Hepatocyte (in vitro differentiated cells): ENCODE results near the gene KCNQ5. TPM values are rescaled to one million over a fixed set of nuclear protein-coding genes. Genes with fewer than 3 reads are reported as not detected.
"Not testable (repeated sequence)": the region's sequence is repeated elsewhere in the genome, so short reads cannot be mapped to it uniquely, and the experiment has no call there.

Experiments
- DNase-seq: peaks from one replicate; pipeline ENCODE4 v3.0.0-alpha.2; 2016; ENCODE audit warnings: low spot score
- H2AFZ ChIP-seq: fragments of 200-600 bp; sonication (generic); 2 replicates; pipeline ENCODE4 v1.6.0; 2016; ENCODE audit warnings: antibody characterized with exemption, mild to moderate bottlenecking
- H3K27ac ChIP-seq: fragments of 200-600 bp; sonication (generic); 2 replicates; pipeline ENCODE4 v1.5.1; 2016; ENCODE audit warnings: mild to moderate bottlenecking
- H3K27me3 ChIP-seq: fragments of 200-600 bp; sonication (generic); 2 replicates; pipeline ENCODE4 v1.6.1; 2016
- H3K36me3 ChIP-seq: fragments of 200-600 bp; sonication (generic); replicated peaks from 2 replicates; pipeline ENCODE4 v1.5.1; 2016; ENCODE audit warnings: low read depth; ENCODE audit not compliant: insufficient read depth
- H3K4me1 ChIP-seq: fragments of 200-600 bp; sonication (generic); 2 replicates; pipeline ENCODE4 v1.5.1; 2016; ENCODE audit warnings: mild to moderate bottlenecking, moderate library complexity; ENCODE audit not compliant: insufficient read depth
- H3K4me2 ChIP-seq: fragments of 200-600 bp; sonication (generic); 2 replicates; pipeline ENCODE4 v1.6.0; 2016
- H3K4me3 ChIP-seq: fragments of 200-600 bp; sonication (generic); 2 replicates; pipeline ENCODE4 v1.5.1; 2016; ENCODE audit warnings: mild to moderate bottlenecking
- H3K79me2 ChIP-seq: fragments of 200-600 bp; sonication (generic); 2 replicates; pipeline ENCODE4 v1.6.0; 2017; ENCODE audit warnings: mild to moderate bottlenecking
- H3K9me2 ChIP-seq: fragments of 200-600 bp; sonication (generic); replicated peaks from 2 replicates; pipeline ENCODE4 v1.6.0; 2017; ENCODE audit warnings: mild to moderate bottlenecking; ENCODE audit not compliant: insufficient read depth
- H3K9me3 ChIP-seq: fragments of 200-600 bp; sonication (generic); 2 replicates; pipeline ENCODE4 v1.5.1; 2016; ENCODE audit warnings: low read depth, mild to moderate bottlenecking
- H4K20me1 ChIP-seq: fragments of 200-600 bp; sonication (generic); 2 replicates; pipeline ENCODE4 v1.6.0; 2016; ENCODE audit warnings: mild to moderate bottlenecking; ENCODE audit not compliant: insufficient read depth, poor library complexity, severe bottlenecking
- EZH2 ChIP-seq: fragments of 200-600 bp; sonication (generic); IDR thresholded peaks from 2 replicates; pipeline ENCODE4 v1.6.1; 2016; ENCODE audit warnings: antibody characterized with exemption, mild to moderate bottlenecking, borderline replicate concordance
- EZH2phosphoT487 ChIP-seq: fragments of 200-600 bp; sonication (generic); IDR thresholded peaks from one replicate; pipeline ENCODE4 v1.6.1; 2018; ENCODE audit warnings: antibody characterized with exemption, mild to moderate bottlenecking, low read depth, moderate library complexity; ENCODE audit not compliant: unreplicated experiment, severe bottlenecking
- WGBS: methylation state at CpG from one replicate; pipeline ENCODE4 v1.1.6; 2016; ENCODE audit warnings: low lambda C conversion rate; ENCODE audit errors: missing lambda C conversion rate; 5-methylcytosine and 5-hydroxymethylcytosine counted together
- polyA plus RNA-seq: library from polyadenylated mRNA; unstranded; fragments of >200 nt; fragmentation: Nextera tagmentation; extraction: Ambion mirVana; gene quantifications from 2 replicates; pipeline ENCODE4 v1.2.1, GENCODE V29; 2016
- total RNA-seq: library from RNA; depleted of rRNA; stranded (reverse); fragments of >200 nt; gene quantifications from 2 replicates; pipeline ENCODE4 v1.2.3, GENCODE V29; 2014
- TF ChIP-seq, protein P1 (sequence below): fragments of 200-600 bp; sonication (generic); IDR thresholded peaks from 2 replicates; pipeline ENCODE4 v1.5.1; 2016; ENCODE audit warnings: antibody characterized with exemption, mild to moderate bottlenecking; ENCODE audit not compliant: poor library complexity

KCNQ5 gene
- total and polyA plus RNA-seq, 2 experiments from 2014 or later: 1.6 to 2.0 TPM

DNA sequence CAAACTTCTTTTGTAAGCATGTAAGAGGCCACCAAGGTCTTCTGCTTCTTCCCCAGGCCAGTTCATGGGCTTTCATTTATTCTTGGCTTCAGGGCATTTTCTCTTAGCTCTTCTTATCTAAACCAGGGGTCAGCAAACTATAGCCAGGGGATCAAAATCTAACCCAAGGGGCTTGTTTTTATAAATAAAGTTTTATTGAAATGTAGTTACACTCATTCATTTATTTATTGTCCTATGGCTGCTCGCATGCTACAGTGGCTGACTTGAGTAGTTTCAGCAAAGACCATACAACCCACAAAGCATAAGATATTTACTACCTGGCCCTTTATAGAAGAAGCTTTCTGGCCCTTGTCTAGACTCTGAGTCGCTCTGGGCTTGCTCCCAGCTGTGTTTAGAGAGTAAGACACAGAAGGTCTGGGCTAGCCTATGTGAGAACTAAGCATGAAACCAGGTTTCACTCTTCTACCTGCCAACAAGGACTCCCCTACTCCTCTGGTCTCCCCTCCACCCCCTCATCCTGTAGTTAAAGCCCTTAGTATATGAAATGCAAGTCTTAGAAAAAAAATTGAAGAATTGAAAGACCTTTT, 560.2 kb downstream of the KCNQ5 start:
- Histone ChIP-seq H3K9me3 (no peaks in the 10 kb centered on the region), H3K4me2 (no peak overlapping the region), H3K4me1 (no peaks in the 10 kb centered on the region), H4K20me1 (no peaks in the 10 kb centered on the region), H2AFZ (no peak overlapping the region), H3K4me3 (no peak overlapping the region), H3K36me3 (no peaks in the 10 kb centered on the region), H3K9me2 (no peaks in the 10 kb centered on the region), H3K79me2 (no peaks in the 10 kb centered on the region), H3K27ac (no peak overlapping the region), H3K27me3 (no peaks in the 10 kb centered on the region)
- WGBS: 92% methylated on average over 2 of the region's 2 CpGs
- DNase-seq: no peak
- TF ChIP-seq, protein P1, sequence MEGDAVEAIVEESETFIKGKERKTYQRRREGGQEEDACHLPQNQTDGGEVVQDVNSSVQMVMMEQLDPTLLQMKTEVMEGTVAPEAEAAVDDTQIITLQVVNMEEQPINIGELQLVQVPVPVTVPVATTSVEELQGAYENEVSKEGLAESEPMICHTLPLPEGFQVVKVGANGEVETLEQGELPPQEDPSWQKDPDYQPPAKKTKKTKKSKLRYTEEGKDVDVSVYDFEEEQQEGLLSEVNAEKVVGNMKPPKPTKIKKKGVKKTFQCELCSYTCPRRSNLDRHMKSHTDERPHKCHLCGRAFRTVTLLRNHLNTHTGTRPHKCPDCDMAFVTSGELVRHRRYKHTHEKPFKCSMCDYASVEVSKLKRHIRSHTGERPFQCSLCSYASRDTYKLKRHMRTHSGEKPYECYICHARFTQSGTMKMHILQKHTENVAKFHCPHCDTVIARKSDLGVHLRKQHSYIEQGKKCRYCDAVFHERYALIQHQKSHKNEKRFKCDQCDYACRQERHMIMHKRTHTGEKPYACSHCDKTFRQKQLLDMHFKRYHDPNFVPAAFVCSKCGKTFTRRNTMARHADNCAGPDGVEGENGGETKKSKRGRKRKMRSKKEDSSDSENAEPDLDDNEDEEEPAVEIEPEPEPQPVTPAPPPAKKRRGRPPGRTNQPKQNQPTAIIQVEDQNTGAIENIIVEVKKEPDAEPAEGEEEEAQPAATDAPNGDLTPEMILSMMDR: no peak
- TF ChIP-seq EZH2 (no peak), EZH2phosphoT487 (no peak)

DNA sequence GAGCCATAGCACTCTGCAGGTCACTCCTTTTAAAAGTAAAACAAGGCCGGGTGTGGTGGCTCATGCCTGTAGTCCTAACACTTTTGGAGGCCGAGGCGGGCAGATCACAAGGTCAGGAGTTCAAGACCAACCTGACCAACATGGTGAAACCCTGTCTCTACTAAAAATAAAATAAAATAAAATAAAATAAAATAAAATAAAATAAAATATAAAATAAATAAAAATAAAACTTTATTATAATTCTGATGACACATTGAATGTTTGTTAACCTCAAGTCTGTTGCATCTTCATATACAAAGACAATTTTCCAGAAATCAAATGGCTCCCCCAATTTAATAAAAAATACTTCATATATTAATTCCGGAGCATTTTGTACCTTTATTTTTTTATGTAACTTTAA, 571.4 kb downstream of the KCNQ5 start:
- not testable (repeated sequence) for H3K9me2 ChIP-seq, H2AFZ ChIP-seq, H3K36me3 ChIP-seq, H4K20me1 ChIP-seq, DNase-seq, H3K4me3 ChIP-seq, H3K9me3 ChIP-seq, H3K4me2 ChIP-seq, H3K27me3 ChIP-seq, H3K27ac ChIP-seq, H3K4me1 ChIP-seq, H3K79me2 ChIP-seq
- 96% methylated on average over 4 of the region's 4 CpGs for WGBS

DNA sequence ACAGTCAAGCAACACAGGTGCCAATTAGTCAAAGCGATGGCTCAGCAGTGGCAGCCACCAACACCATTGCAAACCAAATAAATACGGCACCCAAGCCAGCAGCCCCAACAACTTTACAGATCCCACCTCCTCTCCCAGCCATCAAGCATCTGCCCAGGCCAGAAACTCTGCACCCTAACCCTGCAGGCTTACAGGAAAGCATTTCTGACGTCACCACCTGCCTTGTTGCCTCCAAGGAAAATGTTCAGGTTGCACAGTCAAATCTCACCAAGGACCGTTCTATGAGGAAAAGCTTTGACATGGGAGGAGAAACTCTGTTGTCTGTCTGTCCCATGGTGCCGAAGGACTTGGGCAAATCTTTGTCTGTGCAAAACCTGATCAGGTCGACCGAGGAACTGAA, 572.9 kb downstream of the KCNQ5 start:
- Histone ChIP-seq H3K27ac (no peak overlapping the region), H4K20me1 (no peaks in the 10 kb centered on the region), H3K27me3 (no peaks in the 10 kb centered on the region), H3K79me2 (no peaks in the 10 kb centered on the region), H3K9me3 (no peaks in the 10 kb centered on the region), H3K9me2 (no peaks in the 10 kb centered on the region), H3K36me3 (no peaks in the 10 kb centered on the region), H3K4me3 (no peak overlapping the region), H3K4me2 (no peak overlapping the region), H3K4me1 (no peaks in the 10 kb centered on the region), H2AFZ (no peak overlapping the region)
- no peak for TF ChIP-seq EZH2
- TF ChIP-seq EZH2phosphoT487: no peak
- TF ChIP-seq, protein P1: no peak
- no peak for DNase-seq
- WGBS: 96% methylated on average over 7 of the region's 7 CpGs

DNA sequence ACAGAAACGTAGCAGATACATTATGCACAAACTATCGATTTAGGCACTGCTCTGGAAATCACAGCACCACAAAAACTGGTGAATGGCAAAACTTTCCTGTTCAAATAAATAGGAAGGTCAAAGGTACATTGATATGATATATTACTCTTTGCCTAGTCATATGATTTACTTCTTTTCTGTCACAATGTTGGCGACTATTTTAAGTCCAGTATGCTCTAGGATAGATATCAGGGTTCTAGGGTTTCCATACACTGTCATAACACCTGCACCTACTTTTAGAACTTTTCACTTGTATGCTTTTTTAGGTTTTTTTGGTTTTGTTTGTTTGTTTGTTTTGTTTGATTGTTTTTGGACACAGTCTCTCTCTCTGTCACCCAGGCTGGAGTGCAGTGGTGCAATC, 578.4 kb downstream of the KCNQ5 start:
- H3K36me3 ChIP-seq: no peaks in the 10 kb centered on the region
- H3K4me3 ChIP-seq: no peak overlapping the region
- H4K20me1 ChIP-seq: no peaks in the 10 kb centered on the region
- no peaks in the 10 kb centered on the region for H3K4me1 ChIP-seq
- no peak overlapping the region for H3K4me2 ChIP-seq
- WGBS: 90% methylated on average over 3 of the region's 3 CpGs
- no peaks in the 10 kb centered on the region for H3K9me3 ChIP-seq
- no peak overlapping the region for H3K27ac ChIP-seq
- no peak for DNase-seq
- no peaks in the 10 kb centered on the region for H3K9me2 ChIP-seq
- TF ChIP-seq, protein P1: no peak
- no peak for TF ChIP-seq EZH2phosphoT487
- H3K27me3 ChIP-seq: no peaks in the 10 kb centered on the region
- H3K79me2 ChIP-seq: no peaks in the 10 kb centered on the region
- no peak overlapping the region for H2AFZ ChIP-seq
